ENCODE data around the gene CCDC134.

The CCDC134 gene

GRCh38 chr22:41787331-41787730, 13.1 kb upstream of the CCDC134 start:
- no peak for DNase-seq

DNA sequence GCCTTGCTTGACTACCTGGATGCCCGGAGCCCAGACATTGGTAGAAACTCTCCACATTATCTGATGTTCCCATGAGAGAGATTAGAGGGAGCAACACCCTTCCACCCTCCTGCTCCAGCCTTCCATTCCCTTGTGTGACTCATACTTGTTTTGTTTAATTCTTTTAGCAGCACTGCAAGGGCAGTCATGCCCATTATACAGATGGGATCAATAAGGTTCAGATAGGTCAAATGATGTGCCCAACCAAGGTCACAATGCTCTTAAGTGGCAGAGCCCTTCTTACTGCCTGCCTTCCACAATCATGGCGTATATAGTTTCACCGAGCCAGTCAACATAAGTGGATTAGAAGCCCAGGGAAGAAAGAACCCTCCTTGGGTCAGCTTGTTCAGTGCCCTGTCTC, 6.6 kb upstream of the CCDC134 start:
- no peak for DNase-seq

DNA sequence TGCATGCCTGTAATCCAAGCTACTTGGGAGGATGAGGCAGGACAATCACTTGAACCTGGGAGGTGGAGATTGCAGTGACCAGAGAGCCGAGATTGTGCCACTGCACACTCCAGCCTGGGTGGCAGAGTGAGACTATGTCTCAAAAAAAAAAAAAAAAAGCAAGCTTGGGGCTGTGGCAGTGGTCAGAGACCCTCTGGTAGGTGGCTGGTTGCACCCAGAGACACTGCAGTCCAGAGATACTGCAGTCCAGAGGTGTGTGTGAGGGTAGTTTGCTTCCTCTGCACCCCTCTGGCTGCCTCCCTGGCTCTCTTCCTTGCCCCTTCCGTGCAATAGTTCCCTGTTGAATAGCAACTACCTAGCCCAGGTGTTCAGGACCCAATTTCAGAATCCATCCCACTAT, 1.7 kb upstream of the CCDC134 start:
- DNase-seq: no peak

DNA sequence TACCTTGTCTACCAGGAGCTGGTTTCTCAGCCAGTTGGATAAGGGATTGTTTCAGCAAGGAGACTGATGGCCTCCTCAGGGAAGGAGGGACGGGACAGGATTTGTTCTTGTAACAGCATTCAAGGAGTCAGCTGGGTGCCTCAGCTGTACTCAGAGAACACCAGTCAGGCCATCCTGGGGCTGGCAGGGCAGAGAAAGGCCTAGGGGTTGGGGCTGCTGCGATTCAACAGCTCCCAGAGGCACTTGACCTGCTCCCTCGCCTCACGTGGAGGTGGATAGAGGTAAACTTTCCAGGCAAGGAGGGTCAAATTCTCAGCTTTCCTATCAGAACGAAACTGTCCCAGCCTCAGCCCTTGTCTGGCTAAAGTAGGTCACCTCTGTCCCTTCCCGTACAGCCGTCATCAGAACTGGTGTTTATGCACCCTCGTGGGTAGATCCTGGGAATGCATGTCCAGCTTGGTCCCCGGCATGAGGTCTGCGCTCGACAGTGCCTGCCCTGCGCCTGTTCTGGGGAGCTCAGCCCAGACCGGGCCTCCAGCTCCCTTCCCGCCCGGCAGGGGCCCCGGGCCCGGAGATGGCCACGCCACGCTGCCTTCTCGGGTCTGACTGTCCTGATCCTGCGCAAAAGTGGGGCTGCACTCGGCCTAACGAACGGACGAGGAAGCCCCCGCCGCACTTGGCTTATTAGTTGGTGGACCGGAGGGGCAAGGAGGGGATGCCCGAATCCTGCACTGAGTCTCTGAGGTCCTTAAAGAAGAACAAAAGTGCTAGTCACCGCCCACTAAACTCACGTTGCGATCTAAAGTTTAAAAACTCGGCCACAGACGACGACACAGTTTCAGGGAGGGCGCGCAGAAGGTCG, 762 bp upstream of the CCDC134 start:
- DNase-seq: no peak

DNA sequence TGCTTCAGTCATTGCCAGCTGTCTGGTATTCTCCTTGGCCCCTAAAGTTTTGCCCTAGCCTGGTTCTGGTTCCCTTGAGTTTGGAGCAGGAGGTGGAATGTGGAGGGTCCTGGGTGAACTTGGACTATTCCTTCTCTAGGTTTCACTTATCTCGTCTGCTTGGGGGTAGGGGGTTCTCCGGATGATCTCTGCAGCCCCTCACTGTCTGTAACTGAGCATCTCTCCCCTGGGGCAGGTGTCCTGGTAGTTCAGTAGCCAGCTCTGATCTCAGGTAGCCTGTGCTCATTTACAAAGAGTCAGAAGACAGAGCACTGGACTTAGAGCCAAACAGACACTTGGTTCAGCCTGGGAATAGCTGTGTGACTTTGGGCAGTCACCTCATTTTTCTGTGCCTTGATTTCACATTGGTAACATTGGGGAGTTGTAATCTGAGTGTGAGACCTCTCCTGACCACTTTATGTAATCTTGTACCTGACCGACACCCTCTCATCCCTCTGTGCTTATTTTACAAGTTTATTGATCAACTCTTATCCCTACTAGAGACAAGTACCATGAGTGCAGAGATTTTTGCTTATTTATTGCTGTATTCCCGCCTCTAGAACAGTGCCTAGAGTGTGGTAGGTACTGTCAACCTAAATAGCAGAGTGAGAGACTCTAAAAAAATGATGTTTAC, 804 bp downstream of the CCDC134 start:
- DNase-seq: no peak

DNA sequence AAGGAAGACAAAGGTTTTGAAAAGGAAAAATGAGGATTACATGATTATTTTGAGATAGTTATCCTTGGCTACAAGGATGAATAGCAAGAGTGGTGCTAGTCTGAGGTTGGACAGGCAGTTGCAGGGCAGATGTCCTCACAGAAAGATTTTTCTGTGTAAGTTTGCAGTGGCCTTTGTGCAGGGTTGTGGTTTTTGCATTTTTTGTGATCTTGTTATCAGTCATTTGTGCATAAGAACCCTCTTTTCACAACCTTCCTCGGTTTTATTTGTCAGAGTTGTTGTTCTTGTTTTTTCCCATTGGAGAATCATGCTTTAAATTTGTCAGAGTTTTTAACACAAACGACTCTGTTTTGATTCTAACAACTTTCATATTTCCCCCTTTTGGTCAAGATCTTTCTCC, 1.4 kb downstream of the CCDC134 start:
- no peak for DNase-seq

GRCh38 chr22:41805639-41806038, 5.2 kb downstream of the CCDC134 start:
- no peak for DNase-seq

DNA sequence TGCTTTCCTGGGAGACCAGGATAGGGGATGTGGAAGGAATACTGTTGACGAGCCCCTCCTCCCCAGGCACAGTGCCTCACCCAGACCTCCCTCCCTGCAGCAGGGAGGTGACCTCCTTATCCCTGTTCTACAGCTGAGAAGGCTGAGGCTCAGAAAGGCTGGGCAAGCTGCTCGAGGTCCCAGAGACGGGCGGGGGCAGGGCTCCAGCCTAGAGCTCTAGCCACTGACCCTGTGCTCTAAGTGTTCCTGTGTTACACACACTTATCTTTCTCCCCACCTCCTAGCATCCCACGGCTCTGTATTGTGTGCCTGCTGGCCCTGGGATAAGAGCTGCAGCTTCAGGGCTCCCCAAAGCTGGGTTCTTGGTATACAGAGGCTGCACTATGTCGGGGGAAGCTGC, 7.9 kb downstream of the CCDC134 start:
- no peak for DNase-seq

GRCh38 chr22:41810022-41810421, 9.5 kb downstream of the CCDC134 start:
- DNase-seq: no peak

DNA sequence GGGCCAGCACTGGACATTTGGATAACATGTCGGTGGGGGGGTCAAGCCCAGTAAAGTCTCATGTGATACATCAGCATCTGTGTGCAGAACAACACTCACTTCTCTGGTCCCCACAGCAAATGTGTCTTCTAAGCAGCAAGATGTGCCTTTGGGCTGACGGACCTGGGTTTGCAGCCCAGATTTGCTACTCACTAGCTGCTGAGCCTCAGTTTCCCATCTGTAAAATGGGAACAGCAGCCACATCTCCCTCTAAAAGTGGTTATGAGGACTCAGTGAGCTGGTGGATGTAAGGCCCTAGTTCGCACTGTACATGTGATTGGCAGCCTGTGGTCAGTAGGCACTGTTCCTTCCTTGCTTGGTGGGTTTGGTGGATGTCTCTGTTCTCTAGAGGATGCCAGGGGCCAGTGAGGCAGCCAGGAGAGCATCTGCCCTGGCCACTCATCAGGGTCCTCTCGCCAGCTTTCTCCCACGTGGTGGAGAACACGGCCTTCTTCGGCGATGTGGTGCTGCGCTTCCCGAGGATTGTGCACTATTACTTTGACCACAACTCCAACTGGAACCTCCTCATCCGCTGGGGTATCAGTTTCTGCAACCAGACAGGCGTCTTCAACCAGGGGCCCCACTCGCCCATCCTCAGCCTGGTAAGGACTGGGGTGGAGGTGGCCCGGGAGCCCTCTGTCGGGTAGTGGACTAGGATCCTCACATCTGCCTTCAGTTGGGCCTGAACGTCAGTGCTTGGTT, 12.5 kb downstream of the CCDC134 start:
- DNase-seq: no peak

- no peak for DNase-seq
These were observed 13.4 kb downstream of the CCDC134 start for GRCh38 chr22:41813726-41814410.

GRCh38 chr22:41815716-41816115, 15.2 kb downstream of the CCDC134 start:
- DNase-seq: no peak

DNA sequence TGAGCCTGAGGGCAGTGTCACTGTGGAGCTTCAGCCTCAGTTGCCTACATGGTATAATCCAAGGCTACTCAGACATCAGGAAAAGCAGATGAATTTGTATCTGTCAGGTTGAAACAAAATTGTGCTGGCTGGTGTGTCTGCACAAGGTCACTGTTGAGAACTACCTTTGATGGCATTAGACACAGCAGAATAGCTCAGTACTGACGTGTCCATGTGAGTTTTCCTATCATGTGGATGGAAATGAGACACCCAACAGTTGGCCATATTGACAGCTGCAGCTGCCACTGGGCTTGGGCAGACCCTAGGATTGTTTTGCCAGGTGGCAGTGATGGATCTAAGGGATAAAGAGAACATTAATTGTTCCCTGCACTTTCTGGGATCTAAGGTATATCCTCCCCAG, 15.8 kb downstream of the CCDC134 start:
- no peak for DNase-seq

- no peak for DNase-seq
These were observed 16.4 kb downstream of the CCDC134 start for GRCh38 chr22:41816871-41817270.

DNA sequence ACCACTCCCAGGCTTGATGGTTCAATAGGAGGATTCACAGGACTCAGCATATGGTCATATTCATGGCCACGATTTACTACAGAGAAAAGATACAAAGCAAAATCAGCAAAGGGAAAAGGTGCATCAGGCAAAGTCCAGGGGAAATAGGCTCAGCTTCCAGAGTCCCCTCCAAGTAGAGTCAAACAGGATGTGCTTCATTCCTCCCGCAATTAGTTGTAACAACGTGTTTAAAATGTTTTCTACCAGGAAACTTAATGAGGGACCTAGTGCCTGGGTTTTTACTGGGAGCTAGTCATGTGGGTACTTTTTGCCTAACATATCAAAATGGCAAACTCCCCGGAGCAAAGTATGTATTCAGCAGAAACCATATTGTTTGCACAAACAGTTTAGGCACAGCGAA, 17.5 kb downstream of the CCDC134 start:
- DNase-seq: no peak

DNA sequence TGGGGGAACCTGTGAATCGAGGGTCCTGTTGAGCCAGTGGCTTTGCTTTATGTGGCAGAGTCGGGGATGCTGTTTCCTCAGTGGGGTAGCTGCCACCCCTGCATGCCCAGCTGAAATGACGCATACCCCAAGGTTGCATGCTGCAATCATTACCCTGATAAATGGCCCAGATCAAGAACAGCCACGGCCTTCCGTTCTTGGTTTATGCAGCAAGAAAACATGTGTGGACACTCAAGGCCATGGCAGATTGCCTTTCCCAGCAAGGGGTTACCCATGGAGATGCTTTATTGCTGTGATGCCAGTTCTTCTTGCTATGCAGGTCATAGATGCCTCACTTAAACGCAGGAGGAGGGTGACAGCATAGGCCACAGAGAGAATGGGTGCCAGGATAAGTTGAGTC, 18.1 kb downstream of the CCDC134 start:
- DNase-seq: no peak

DNA sequence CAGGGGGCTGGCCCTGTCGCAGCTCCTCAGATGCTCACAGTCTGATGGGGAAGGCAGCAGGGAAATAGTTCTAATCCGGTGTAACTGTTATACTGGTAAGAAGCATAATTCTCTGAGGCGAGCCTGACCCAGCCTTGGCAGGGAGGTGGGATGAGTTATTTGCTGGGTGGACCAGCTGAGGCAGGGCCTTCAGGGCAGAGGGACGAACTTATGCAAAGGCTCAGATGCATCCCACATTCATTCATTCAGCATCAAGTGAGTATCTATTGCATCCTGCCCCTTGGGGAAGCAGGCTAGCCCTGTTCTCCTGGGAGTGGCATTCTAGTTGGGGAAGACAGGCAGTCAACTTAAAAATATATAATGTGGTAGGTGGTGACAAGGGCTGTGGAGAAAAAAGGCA, 18.8 kb downstream of the CCDC134 start:
- DNase-seq: no peak

GRCh38 chr22:41820447-41820846, 20.0 kb downstream of the CCDC134 start:
- no peak for DNase-seq

- DNase-seq: no peak
These were observed 21.2 kb downstream of the CCDC134 start for GRCh38 chr22:41821471-41822316.

- DNase-seq: no peak
These were observed 22.0 kb downstream of the CCDC134 start for GRCh38 chr22:41822317-41823057.

- DNase-seq: no peak
These were observed 23.3 kb downstream of the CCDC134 start for GRCh38 chr22:41823797-41824196.

DNA sequence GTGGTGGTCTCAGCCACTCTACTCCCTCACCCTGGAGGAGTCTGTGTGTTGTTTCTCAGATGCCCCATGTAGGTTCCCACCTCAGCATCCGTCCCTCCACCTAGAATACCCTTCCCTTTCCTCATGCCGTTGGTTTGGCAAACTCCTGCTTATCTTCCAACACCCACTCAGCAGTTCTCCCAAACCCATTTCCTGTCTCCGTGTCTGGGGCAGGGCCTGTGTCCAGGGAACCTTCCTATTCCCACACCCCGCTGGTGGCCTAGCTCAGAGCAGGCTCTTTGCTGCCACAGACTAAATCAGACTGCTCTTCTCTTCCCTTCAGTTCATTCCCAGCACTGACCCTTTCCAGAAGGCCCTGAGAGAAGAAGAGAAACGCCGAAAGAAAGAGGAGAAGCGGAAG, 24.9 kb downstream of the CCDC134 start:
- DNase-seq: no peak
